B cell (primary cell): ENCODE data around the gene UBN2. TPM values are rescaled to one million over a fixed set of nuclear protein-coding genes. Genes with fewer than 3 reads are reported as not detected.
A peak's percentile ranks its signal among the peaks of the same experiment; 100 is the strongest.

ENCODE experiments used
- ATAC-seq: fragments of 200-7000 bp; cut with Tn5 transposase; one replicate; pipeline ENCODE4 v1.10.0; 2021; ENCODE audit warnings: low read depth, mild to moderate bottlenecking, moderate number of reproducible peaks, moderate library complexity
- CTCF ChIA-PET: fragments of 350-600 bp; sonication (Branson Sonifier 250); formaldehyde crosslinking; loops from one replicate; lab custom pipeline; 2021; ENCODE audit warnings: antibody characterized with exemption, inconsistent platforms; lab: Charles Lee
- POLR2A ChIA-PET: fragments of 350-600 bp; sonication (Branson Sonifier 250); formaldehyde crosslinking; loops from one replicate; lab custom pipeline; 2021; ENCODE audit warnings: antibody characterized with exemption; lab: Charles Lee
- DNase-seq: peaks from one replicate; pipeline ENCODE4 v3.0.0; 2013
- H2AFZ ChIP-seq: 2 replicates; pipeline ENCODE4 v1.6.1; 2012; ENCODE audit warnings: mild to moderate bottlenecking, low read depth, low read length; ENCODE audit not compliant: insufficient read depth, poor library complexity, severe bottlenecking
- H3K27ac ChIP-seq, 2 donors: 1 replicate in 1 of 2; 2 replicates in 1 of 2; pipeline ENCODE4 v1.5.1; 2012 to 2013; ENCODE audit warnings: low read length in 2 of 2, mild to moderate bottlenecking in 2 of 2, moderate library complexity in 1 of 2
- H3K27me3 ChIP-seq, 4 experiments: fragments of 200-600 bp in 1 of 4; sonication (generic) in 1 of 4; replicated peaks in 1 of 4; 1 replicate in 2 of 4; 2 replicates in 2 of 4; pipeline versions ENCODE4 v1.6.1 to v1.7.0; 2013 to 2016; ENCODE audit warnings: low read length in 3 of 4, mild to moderate bottlenecking in 2 of 4, mixed read lengths in 1 of 4, moderate library complexity in 1 of 4; ENCODE audit not compliant: insufficient read depth in 4 of 4, control insufficient read depth in 3 of 4; ENCODE audit errors: control extremely low read depth in 1 of 4
- H3K36me3 ChIP-seq, 2 experiments: replicated peaks in 1 of 2; 1 replicate in 1 of 2; 2 replicates in 1 of 2; pipeline versions ENCODE4 v1.6.1 to v1.7.1; 2013; ENCODE audit warnings: low read length in 1 of 2; ENCODE audit not compliant: insufficient read depth in 2 of 2, control insufficient read depth in 1 of 2; ENCODE audit errors: control extremely low read depth in 1 of 2, extremely low read depth in 1 of 2
- H3K4me1 ChIP-seq, 2 donors: fragments of 200-600 bp in 1 of 2; sonication (generic) in 1 of 2; 1 replicate in 1 of 2; 2 replicates in 1 of 2; pipeline versions ENCODE4 v1.5.1 to v1.6.1; 2013 to 2017; ENCODE audit warnings: low read length in 2 of 2; ENCODE audit not compliant: control insufficient read depth in 2 of 2, insufficient read depth in 2 of 2
- H3K4me2 ChIP-seq: replicated peaks from 2 replicates; pipeline ENCODE3; 2012; ENCODE audit warnings: mild to moderate bottlenecking, low read depth, low read length; ENCODE audit not compliant: poor library complexity, severe bottlenecking
- H3K4me3 ChIP-seq, 5 experiments: fragments of 200-600 bp in 1 of 5; sonication (generic) in 1 of 5; 1 replicate in 3 of 5; 2 replicates in 2 of 5; pipeline versions ENCODE4 v1.5.1 to v1.7.0; 2011 to 2016; ENCODE audit warnings: low read length in 4 of 5, mild to moderate bottlenecking in 4 of 5, low read depth in 2 of 5, control low read depth in 1 of 5, moderate library complexity in 1 of 5; ENCODE audit not compliant: insufficient read depth in 1 of 5; ENCODE audit errors: control extremely low read depth in 1 of 5, extremely low read depth in 1 of 5
- H3K79me2 ChIP-seq: fragments of 200-600 bp; sonication (generic); one replicate; pipeline ENCODE4 v1.6.0; 2016; ENCODE audit warnings: low read length; ENCODE audit not compliant: control insufficient read depth, insufficient read depth
- H3K9ac ChIP-seq: fragments of 200-600 bp; sonication (generic); 2 replicates; pipeline ENCODE4 v1.6.1; 2017; ENCODE audit warnings: mild to moderate bottlenecking, low read length, moderate library complexity
- H3K9me3 ChIP-seq, 3 donors: one replicate each; pipeline versions ENCODE4 v1.6.1 to v1.7.1; 2013; ENCODE audit warnings: low read length in 2 of 3; ENCODE audit not compliant: control insufficient read depth in 2 of 3, insufficient read depth in 1 of 3; ENCODE audit errors: control extremely low read depth in 1 of 3
- H4K20me1 ChIP-seq: 2 replicates; pipeline ENCODE4 v1.6.0; 2012; ENCODE audit warnings: mild to moderate bottlenecking, low read length; ENCODE audit not compliant: insufficient read depth, control insufficient read depth, poor library complexity, severe bottlenecking
- H3K27ac Mint-ChIP-seq: one replicate; pipeline ENCODE4 v1.8.0; 2021; ENCODE audit warnings: mixed read lengths
- H3K27me3 Mint-ChIP-seq: one replicate; pipeline ENCODE4 v1.8.0; 2021; ENCODE audit warnings: mixed read lengths
- H3K4me1 Mint-ChIP-seq: one replicate; pipeline ENCODE4 v1.8.0; 2021; ENCODE audit warnings: mixed read lengths
- H3K4me3 Mint-ChIP-seq: one replicate; pipeline ENCODE4 v1.8.0; 2021; ENCODE audit warnings: mixed read lengths
- H3K9me3 Mint-ChIP-seq: one replicate; pipeline ENCODE4 v1.8.0; 2022; ENCODE audit warnings: mixed read lengths; ENCODE audit not compliant: insufficient read depth
- EZH2 ChIP-seq: IDR thresholded peaks from 2 replicates; pipeline ENCODE4 v1.6.1; 2012; ENCODE audit warnings: borderline replicate concordance, low read depth, mild to moderate bottlenecking, moderate library complexity, low read length; ENCODE audit not compliant: insufficient read depth, poor library complexity, severe bottlenecking
- WGBS: methylation state at CpG from one replicate; pipeline ENCODE4 v1.1.5; 2013; ENCODE audit warnings: missing lambda C conversion rate; ENCODE audit not compliant: insufficient coverage; 5-methylcytosine and 5-hydroxymethylcytosine counted together
- intact Hi-C: fragments of 100-400 bp; cut with micrococcal nuclease; formaldehyde crosslinking; loops from one replicate; pipeline ENCODE4 v1.10.0; 2022
- polyA minus RNA-seq: library from RNA; depleted of rRNA, polyadenylated mRNA; stranded (reverse); fragments of >200 nt; gene quantifications from 2 replicates; pipeline ENCODE4 v1.2.3, GENCODE V29; 2012
- polyA plus RNA-seq: library from polyadenylated mRNA; depleted of rRNA; stranded (reverse); fragments of >200 nt; gene quantifications from 2 replicates; pipeline ENCODE4 v1.2.3, GENCODE V29; 2012
- total RNA-seq, 2 donors: library from RNA; stranded (reverse); fragments of 120-200 nt in 1 of 2; gene quantifications; 1 replicate in 1 of 2; 2 replicates in 1 of 2; pipeline versions ENCODE4 v1.2.3 to v1.2.4, GENCODE V29; 2013 to 2022
- TF ChIP-seq, protein P1 (sequence below): fragments of 200-600 bp; IDR thresholded peaks from one replicate; pipeline ENCODE4 v1.8.0; 2022; ENCODE audit warnings: antibody characterized with exemption, mild to moderate bottlenecking

UBN2 gene
- total RNA-seq, result 33.4 and 36.1 TPM in 2 replicates
- total RNA-seq (2013), result 7.5 TPM
- polyA plus RNA-seq, result 2.4 and 3.5 TPM in 2 replicates
- polyA minus RNA-seq, result 4.3 and 5.2 TPM in 2 replicates

GRCh38 chr7:139230774-139231512, at the start of gene UBN2:
TSS of gene UBN2 (plus strand) at chr7:139231237. CDS start at chr7:139231485, 248 bp downstream.
- intact Hi-C loops, result loop anchor here (1.0 to 10.0 kb wide), 7 partner anchors 98 to 1164 kb away; partner anchors contain the start of genes HIPK2, KIAA1549, LUC7L2 and SLC37A3
- Histone ChIP-seq H2AFZ (peak within 1 kb of the TSS; percentile 99), H3K79me2 (peaks cover 29% of the 10 kb centered on the region), H3K9me3 (no peaks in the 10 kb centered on the region), H3K27me3 (peaks cover 0 to 3% (median 0%) of the 10 kb centered on the region in 4 experiments), H3K27ac (peak within 1 kb of the TSS; percentile 60 to 90), H3K4me2 (peak within 1 kb of the TSS; percentile 94), H3K4me3 (peak within 1 kb of the TSS; percentile 77 to 96 (median 90)), H3K4me1 (peaks cover 12 to 14% of the 10 kb centered on the region in 2 donors), H3K36me3 (no peaks in the 10 kb centered on the region), H3K9ac (peak within 1 kb of the TSS; percentile 99), H4K20me1 (peaks cover 3% of the 10 kb centered on the region)
- WGBS, result under 1% methylated on average over 63 of the region's 63 CpGs
- H3K4me3 Mint-ChIP-seq, result peak within 1 kb of the TSS; percentile 96
- H3K4me1 Mint-ChIP-seq, result peaks cover 25% of the 10 kb centered on the region
- no peaks in the 10 kb centered on the region for H3K9me3 Mint-ChIP-seq
- peak; percentile 95 for DNase-seq
- POLR2A ChIA-PET, result interaction anchor here (0.9 to 1.2 kb wide), 3 partner anchors 110 to 128 kb away, joined by 3 to 4 read pairs (median 3); no protein-coding TSS in a partner anchor
- peak; percentile 80 for ATAC-seq
- CTCF ChIA-PET, result interaction anchor here (1.3 to 1.7 kb wide), 4 partner anchors 97 to 136 kb away, joined by 3 to 5 read pairs (median 4); partner anchors contain the start of gene LUC7L2
- H3K27ac Mint-ChIP-seq, result peak within 1 kb of the TSS; percentile 95
- TF ChIP-seq EZH2, result no peak
- TF ChIP-seq, protein P1, sequence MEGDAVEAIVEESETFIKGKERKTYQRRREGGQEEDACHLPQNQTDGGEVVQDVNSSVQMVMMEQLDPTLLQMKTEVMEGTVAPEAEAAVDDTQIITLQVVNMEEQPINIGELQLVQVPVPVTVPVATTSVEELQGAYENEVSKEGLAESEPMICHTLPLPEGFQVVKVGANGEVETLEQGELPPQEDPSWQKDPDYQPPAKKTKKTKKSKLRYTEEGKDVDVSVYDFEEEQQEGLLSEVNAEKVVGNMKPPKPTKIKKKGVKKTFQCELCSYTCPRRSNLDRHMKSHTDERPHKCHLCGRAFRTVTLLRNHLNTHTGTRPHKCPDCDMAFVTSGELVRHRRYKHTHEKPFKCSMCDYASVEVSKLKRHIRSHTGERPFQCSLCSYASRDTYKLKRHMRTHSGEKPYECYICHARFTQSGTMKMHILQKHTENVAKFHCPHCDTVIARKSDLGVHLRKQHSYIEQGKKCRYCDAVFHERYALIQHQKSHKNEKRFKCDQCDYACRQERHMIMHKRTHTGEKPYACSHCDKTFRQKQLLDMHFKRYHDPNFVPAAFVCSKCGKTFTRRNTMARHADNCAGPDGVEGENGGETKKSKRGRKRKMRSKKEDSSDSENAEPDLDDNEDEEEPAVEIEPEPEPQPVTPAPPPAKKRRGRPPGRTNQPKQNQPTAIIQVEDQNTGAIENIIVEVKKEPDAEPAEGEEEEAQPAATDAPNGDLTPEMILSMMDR, result no peak
- H3K27me3 Mint-ChIP-seq, result peaks cover 7% of the 10 kb centered on the region

- ChIA-PET CTCF (no interaction called here), POLR2A (no interaction called here)
- 100% methylated on average over 1 of the region's 2 CpGs for WGBS
- H3K27ac Mint-ChIP-seq, result no peak overlapping the region
- H3K4me3 ChIP-seq, result no peak overlapping the region
- TF ChIP-seq, protein P1, result no peak
- no peak for TF ChIP-seq EZH2
- no peak for DNase-seq
- no peak for ATAC-seq
- no peaks in the 10 kb centered on the region for H3K27me3 Mint-ChIP-seq
- H3K4me1 ChIP-seq, result no peaks in the 10 kb centered on the region
- H4K20me1 ChIP-seq, result no peaks in the 10 kb centered on the region
- no peaks in the 10 kb centered on the region for H3K9me3 ChIP-seq
- H3K27ac ChIP-seq, result no peak overlapping the region
- no peak overlapping the region for H3K4me3 Mint-ChIP-seq
- H2AFZ ChIP-seq, result no peak overlapping the region
- H3K27me3 ChIP-seq, result no peaks in the 10 kb centered on the region
- no peaks in the 10 kb centered on the region for H3K9me3 Mint-ChIP-seq
- no peaks in the 10 kb centered on the region for H3K4me1 Mint-ChIP-seq
- intact Hi-C loops, result no loop called here
- H3K36me3 ChIP-seq, result peaks cover 0 to 5% of the 10 kb centered on the region in 2 experiments
- no peak overlapping the region for H3K4me2 ChIP-seq
- H3K9ac ChIP-seq, result no peak overlapping the region
- no peaks in the 10 kb centered on the region for H3K79me2 ChIP-seq
Measured at GRCh38 chr7:139181404-139181803, 49.6 kb upstream of the UBN2 start.
